K562 (cell line): Measurements from ENCODE around the gene HCN3. TPM values are rescaled to one million over a fixed set of nuclear protein-coding genes. Genes with fewer than 3 reads are reported as not detected.
A peak's percentile ranks its signal among the peaks of the same experiment; 100 is the strongest.

Experiments used
- HMG20A ChIP-seq: fragments of 450-650 bp; formaldehyde crosslinking; conservative IDR thresholded peaks from 2 replicates; pipeline ENCODE4 v1.4.0; 2020; ENCODE audit warnings: mild to moderate bottlenecking, mixed read lengths
- polyA plus RNA-seq, 8 experiments: library from polyadenylated mRNA; depleted of rRNA in 4 of 8; stranded (reverse) in 5 of 8; unstranded in 3 of 8; fragments of >200 nt; fragmentation: Nextera tagmentation in 2 of 8; fragmentation: Illumina TruSeq in 1 of 8; extraction: Ambion mirVana in 2 of 8; extraction: Trizol in 1 of 8; gene quantifications; 2 replicates each; pipeline versions ENCODE4 v1.2.1 to v1.2.3, GENCODE V29; 2011 to 2014; ENCODE audit warnings: inconsistent platforms in 1 of 8, missing spikeins in 1 of 8
- total RNA-seq, 7 experiments: library from RNA; depleted of rRNA in 6 of 7; stranded (reverse); fragments of >200 nt in 6 of 7; fragmentation: Illumina TruSeq in 2 of 7; extraction: Trizol in 2 of 7; gene quantifications; 2 replicates each; pipeline versions ENCODE4 v1.2.1 to v1.2.3, GENCODE V29; 2011 to 2021; ENCODE audit warnings: low replicate concordance in 1 of 7
- TF ChIP-seq, protein P1 (sequence below): fragments of 450-650 bp; IDR thresholded peaks from 2 replicates; pipeline ENCODE4 v1.6.1; 2016; ENCODE audit warnings: mild to moderate bottlenecking, moderate library complexity
- TF ChIP-seq, protein P2 (sequence below), 2 experiments: fragments of 450-650 bp in 1 of 2; sonication (generic) in 1 of 2; formaldehyde crosslinking in 1 of 2; IDR thresholded peaks; 2 replicates each; pipeline versions ENCODE4 v1.7.1 to v1.9.0; 2016 to 2022; ENCODE audit warnings: inconsistent platforms in 1 of 2, mild to moderate bottlenecking in 1 of 2, missing genetic modification reagents in 1 of 2
- TF ChIP-seq, protein P3 (sequence below): fragments of 450-650 bp; conservative IDR thresholded peaks from 2 replicates; pipeline ENCODE4 v1.6.1; 2016; ENCODE audit warnings: missing genetic modification characterization, low read depth, mild to moderate bottlenecking, missing compliant biosample characterization, moderate library complexity

HCN3 gene
- total and polyA plus RNA-seq, 9 of the 15 experiments (the other 6 are each of a cell fraction or from before 2014, with no cell fraction given): 0.91 to 9.7 (median 3.9) TPM

DNA sequence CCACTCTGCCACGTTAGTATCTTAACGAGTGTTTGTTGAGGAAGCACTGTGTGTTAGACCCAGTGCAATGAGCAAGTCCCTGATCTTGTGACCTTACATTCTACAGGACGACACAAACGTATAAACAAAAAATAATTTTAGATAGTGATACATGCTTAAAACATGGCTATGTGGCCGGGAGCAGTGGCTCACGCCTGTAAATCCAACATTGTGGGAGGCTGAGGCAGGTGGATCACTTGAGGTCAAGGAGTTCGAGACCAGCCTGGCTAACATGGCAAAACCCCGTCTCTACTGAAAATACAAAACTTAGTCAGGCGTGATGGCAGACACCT, 49.2 kb upstream of the HCN3 start (continued):
- TF ChIP-seq, protein P1, sequence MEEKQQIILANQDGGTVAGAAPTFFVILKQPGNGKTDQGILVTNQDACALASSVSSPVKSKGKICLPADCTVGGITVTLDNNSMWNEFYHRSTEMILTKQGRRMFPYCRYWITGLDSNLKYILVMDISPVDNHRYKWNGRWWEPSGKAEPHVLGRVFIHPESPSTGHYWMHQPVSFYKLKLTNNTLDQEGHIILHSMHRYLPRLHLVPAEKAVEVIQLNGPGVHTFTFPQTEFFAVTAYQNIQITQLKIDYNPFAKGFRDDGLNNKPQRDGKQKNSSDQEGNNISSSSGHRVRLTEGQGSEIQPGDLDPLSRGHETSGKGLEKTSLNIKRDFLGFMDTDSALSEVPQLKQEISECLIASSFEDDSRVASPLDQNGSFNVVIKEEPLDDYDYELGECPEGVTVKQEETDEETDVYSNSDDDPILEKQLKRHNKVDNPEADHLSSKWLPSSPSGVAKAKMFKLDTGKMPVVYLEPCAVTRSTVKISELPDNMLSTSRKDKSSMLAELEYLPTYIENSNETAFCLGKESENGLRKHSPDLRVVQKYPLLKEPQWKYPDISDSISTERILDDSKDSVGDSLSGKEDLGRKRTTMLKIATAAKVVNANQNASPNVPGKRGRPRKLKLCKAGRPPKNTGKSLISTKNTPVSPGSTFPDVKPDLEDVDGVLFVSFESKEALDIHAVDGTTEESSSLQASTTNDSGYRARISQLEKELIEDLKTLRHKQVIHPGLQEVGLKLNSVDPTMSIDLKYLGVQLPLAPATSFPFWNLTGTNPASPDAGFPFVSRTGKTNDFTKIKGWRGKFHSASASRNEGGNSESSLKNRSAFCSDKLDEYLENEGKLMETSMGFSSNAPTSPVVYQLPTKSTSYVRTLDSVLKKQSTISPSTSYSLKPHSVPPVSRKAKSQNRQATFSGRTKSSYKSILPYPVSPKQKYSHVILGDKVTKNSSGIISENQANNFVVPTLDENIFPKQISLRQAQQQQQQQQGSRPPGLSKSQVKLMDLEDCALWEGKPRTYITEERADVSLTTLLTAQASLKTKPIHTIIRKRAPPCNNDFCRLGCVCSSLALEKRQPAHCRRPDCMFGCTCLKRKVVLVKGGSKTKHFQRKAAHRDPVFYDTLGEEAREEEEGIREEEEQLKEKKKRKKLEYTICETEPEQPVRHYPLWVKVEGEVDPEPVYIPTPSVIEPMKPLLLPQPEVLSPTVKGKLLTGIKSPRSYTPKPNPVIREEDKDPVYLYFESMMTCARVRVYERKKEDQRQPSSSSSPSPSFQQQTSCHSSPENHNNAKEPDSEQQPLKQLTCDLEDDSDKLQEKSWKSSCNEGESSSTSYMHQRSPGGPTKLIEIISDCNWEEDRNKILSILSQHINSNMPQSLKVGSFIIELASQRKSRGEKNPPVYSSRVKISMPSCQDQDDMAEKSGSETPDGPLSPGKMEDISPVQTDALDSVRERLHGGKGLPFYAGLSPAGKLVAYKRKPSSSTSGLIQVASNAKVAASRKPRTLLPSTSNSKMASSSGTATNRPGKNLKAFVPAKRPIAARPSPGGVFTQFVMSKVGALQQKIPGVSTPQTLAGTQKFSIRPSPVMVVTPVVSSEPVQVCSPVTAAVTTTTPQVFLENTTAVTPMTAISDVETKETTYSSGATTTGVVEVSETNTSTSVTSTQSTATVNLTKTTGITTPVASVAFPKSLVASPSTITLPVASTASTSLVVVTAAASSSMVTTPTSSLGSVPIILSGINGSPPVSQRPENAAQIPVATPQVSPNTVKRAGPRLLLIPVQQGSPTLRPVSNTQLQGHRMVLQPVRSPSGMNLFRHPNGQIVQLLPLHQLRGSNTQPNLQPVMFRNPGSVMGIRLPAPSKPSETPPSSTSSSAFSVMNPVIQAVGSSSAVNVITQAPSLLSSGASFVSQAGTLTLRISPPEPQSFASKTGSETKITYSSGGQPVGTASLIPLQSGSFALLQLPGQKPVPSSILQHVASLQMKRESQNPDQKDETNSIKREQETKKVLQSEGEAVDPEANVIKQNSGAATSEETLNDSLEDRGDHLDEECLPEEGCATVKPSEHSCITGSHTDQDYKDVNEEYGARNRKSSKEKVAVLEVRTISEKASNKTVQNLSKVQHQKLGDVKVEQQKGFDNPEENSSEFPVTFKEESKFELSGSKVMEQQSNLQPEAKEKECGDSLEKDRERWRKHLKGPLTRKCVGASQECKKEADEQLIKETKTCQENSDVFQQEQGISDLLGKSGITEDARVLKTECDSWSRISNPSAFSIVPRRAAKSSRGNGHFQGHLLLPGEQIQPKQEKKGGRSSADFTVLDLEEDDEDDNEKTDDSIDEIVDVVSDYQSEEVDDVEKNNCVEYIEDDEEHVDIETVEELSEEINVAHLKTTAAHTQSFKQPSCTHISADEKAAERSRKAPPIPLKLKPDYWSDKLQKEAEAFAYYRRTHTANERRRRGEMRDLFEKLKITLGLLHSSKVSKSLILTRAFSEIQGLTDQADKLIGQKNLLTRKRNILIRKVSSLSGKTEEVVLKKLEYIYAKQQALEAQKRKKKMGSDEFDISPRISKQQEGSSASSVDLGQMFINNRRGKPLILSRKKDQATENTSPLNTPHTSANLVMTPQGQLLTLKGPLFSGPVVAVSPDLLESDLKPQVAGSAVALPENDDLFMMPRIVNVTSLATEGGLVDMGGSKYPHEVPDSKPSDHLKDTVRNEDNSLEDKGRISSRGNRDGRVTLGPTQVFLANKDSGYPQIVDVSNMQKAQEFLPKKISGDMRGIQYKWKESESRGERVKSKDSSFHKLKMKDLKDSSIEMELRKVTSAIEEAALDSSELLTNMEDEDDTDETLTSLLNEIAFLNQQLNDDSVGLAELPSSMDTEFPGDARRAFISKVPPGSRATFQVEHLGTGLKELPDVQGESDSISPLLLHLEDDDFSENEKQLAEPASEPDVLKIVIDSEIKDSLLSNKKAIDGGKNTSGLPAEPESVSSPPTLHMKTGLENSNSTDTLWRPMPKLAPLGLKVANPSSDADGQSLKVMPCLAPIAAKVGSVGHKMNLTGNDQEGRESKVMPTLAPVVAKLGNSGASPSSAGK: peak; percentile 3; the same call in 1 of the 2 replicates
- no peak for TF ChIP-seq HMG20A (CRISPR knock-in tag)
- TF ChIP-seq, protein P2, sequence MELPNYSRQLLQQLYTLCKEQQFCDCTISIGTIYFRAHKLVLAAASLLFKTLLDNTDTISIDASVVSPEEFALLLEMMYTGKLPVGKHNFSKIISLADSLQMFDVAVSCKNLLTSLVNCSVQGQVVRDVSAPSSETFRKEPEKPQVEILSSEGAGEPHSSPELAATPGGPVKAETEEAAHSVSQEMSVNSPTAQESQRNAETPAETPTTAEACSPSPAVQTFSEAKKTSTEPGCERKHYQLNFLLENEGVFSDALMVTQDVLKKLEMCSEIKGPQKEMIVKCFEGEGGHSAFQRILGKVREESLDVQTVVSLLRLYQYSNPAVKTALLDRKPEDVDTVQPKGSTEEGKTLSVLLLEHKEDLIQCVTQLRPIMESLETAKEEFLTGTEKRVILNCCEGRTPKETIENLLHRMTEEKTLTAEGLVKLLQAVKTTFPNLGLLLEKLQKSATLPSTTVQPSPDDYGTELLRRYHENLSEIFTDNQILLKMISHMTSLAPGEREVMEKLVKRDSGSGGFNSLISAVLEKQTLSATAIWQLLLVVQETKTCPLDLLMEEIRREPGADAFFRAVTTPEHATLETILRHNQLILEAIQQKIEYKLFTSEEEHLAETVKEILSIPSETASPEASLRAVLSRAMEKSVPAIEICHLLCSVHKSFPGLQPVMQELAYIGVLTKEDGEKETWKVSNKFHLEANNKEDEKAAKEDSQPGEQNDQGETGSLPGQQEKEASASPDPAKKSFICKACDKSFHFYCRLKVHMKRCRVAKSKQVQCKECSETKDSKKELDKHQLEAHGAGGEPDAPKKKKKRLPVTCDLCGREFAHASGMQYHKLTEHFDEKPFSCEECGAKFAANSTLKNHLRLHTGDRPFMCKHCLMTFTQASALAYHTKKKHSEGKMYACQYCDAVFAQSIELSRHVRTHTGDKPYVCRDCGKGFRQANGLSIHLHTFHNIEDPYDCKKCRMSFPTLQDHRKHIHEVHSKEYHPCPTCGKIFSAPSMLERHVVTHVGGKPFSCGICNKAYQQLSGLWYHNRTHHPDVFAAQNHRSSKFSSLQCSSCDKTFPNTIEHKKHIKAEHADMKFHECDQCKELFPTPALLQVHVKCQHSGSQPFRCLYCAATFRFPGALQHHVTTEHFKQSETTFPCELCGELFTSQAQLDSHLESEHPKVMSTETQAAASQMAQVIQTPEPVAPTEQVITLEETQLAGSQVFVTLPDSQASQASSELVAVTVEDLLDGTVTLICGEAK (IDR thresholded peaks at IDR 0.05): no peak
- TF ChIP-seq, protein P2 (CRISPR knock-in tag; IDR thresholded peaks at IDR 0.05): 0 out of 2 replicates have a peak, but pooled peaks have one; percentile 19
- TF ChIP-seq, protein P3, sequence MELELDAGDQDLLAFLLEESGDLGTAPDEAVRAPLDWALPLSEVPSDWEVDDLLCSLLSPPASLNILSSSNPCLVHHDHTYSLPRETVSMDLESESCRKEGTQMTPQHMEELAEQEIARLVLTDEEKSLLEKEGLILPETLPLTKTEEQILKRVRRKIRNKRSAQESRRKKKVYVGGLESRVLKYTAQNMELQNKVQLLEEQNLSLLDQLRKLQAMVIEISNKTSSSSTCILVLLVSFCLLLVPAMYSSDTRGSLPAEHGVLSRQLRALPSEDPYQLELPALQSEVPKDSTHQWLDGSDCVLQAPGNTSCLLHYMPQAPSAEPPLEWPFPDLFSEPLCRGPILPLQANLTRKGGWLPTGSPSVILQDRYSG (tag): 0 out of 2 replicates have a peak, but pooled peaks have one; percentile 73
